Measurements from ENCODE around the gene POTEF.
"Not testable (repeated sequence)": the region's sequence is repeated elsewhere in the genome, so short reads cannot be mapped to it uniquely, and the experiment has no call there.

DNA sequence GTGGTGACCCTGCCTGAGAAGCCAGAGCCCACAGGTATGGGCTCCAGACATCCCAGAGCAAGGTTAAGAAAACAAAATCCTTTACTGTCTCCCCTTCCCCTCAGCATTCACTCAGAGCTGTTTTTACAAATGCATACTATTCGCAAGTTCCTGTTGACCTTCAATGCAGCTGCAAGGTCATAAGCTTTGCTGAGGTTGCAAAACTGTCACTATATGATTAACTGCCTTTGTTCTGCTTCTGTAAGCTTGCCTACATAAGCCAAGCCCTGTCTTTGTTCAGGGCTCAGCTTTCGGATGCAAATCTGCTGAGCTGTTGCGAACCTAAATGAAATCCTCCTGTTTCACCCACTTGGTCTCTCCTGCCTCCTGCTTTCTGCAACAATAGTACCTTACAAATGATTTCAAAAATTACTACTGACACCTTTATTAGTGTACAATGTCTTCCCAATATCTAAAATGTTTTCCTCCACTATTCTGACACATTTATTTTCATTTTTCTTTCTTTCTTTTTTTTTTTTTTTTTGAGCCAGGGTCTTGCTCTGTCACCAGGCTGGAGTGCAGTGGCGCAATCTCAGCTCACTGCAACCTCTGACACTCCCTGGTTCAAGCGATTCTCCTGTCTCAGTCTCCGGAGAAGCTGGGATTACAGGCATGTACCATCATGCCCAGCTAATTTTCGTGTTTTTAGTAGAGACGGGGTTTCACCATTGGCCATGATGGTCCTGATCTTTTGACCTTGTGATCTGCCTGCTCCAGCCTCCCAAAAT is 26.2 kb downstream of the POTEF start:
- TF ChIP-seq POLR2A (IDR thresholded peaks at IDR 0.05; ENCODE audit: low read length); GATA1 (IDR thresholded peaks at IDR 0.05; ENCODE audit: low read depth, low read length): not testable (repeated sequence)

Data from erythroblast (primary cell).